CD14-positive monocyte (primary cell): ENCODE measurements around the gene ZNF277. TPM values are rescaled to one million over a fixed set of nuclear protein-coding genes. Genes with fewer than 3 reads are reported as not detected.

Experiments used
- DNase-seq, 3 donors: peaks; one replicate each; pipeline ENCODE4 v3.0.0-alpha.2; 2011 to 2022
- H2AFZ ChIP-seq: 2 replicates; pipeline ENCODE4 v1.6.0; 2012; ENCODE audit warnings: mild to moderate bottlenecking, low read depth, low read length, inconsistent platforms; ENCODE audit not compliant: insufficient read depth, poor library complexity, severe bottlenecking
- H3K27ac ChIP-seq, 2 donors: 1 replicate in 1 of 2; 2 replicates in 1 of 2; pipeline ENCODE4 v1.5.1; 2012 to 2013; ENCODE audit warnings: low read length in 2 of 2, control low read depth in 1 of 2, inconsistent platforms in 1 of 2, low read depth in 1 of 2, mild to moderate bottlenecking in 1 of 2
- H3K27me3 ChIP-seq, 2 donors: one replicate each; pipeline versions ENCODE4 v1.6.0 to v1.6.1; 2011 to 2013; ENCODE audit warnings: low read length in 2 of 2; ENCODE audit not compliant: control insufficient read depth in 2 of 2, insufficient read depth in 2 of 2
- H3K36me3 ChIP-seq, 2 donors: replicated peaks in 1 of 2; 1 replicate in 1 of 2; 2 replicates in 1 of 2; pipeline versions ENCODE4 v1.5.1 to v1.6.1; 2012 to 2013; ENCODE audit warnings: low read length in 2 of 2, control low read depth in 1 of 2, inconsistent platforms in 1 of 2, mild to moderate bottlenecking in 1 of 2; ENCODE audit not compliant: insufficient read depth in 2 of 2, control insufficient read depth in 1 of 2
- H3K4me1 ChIP-seq, 2 donors: 1 replicate in 1 of 2; 2 replicates in 1 of 2; pipeline versions ENCODE4 v1.5.1 to v1.6.1; 2012 to 2013; ENCODE audit warnings: low read length in 2 of 2, control low read depth in 1 of 2, inconsistent platforms in 1 of 2, mild to moderate bottlenecking in 1 of 2, moderate library complexity in 1 of 2; ENCODE audit not compliant: insufficient read depth in 2 of 2, control insufficient read depth in 1 of 2
- H3K4me2 ChIP-seq: replicated peaks from 2 replicates; pipeline ENCODE3; 2012; ENCODE audit warnings: low read length, moderate library complexity, mild to moderate bottlenecking; ENCODE audit not compliant: poor library complexity, severe bottlenecking; ENCODE audit errors: extremely low read depth
- H3K4me3 ChIP-seq, 3 experiments: fragments of 200-600 bp in 1 of 3; sonication (generic) in 1 of 3; replicated peaks in 1 of 3; 1 replicate in 2 of 3; 2 replicates in 1 of 3; pipeline ENCODE4 v1.5.1; 2011 to 2013; ENCODE audit warnings: low read length in 3 of 3, mild to moderate bottlenecking in 3 of 3, control low read depth in 2 of 3, low read depth in 2 of 3, inconsistent platforms in 1 of 3, moderate library complexity in 1 of 3
- H3K79me2 ChIP-seq: 2 replicates; pipeline ENCODE4 v1.6.0; 2012; ENCODE audit warnings: mild to moderate bottlenecking, control low read depth, inconsistent platforms, low read length, moderate library complexity; ENCODE audit not compliant: insufficient read depth
- H3K9ac ChIP-seq: 2 replicates; pipeline ENCODE4 v1.6.0; 2017; ENCODE audit warnings: low read length, mild to moderate bottlenecking; ENCODE audit not compliant: insufficient read depth, poor library complexity, severe bottlenecking
- H3K9me3 ChIP-seq, 2 donors: replicated peaks in 1 of 2; 1 replicate in 1 of 2; 2 replicates in 1 of 2; pipeline versions ENCODE4 v1.5.1 to v1.6.1; 2012 to 2013; ENCODE audit warnings: low read length in 2 of 2, control low read depth in 1 of 2; ENCODE audit not compliant: control insufficient read depth in 1 of 2, insufficient read depth in 1 of 2
- H4K20me1 ChIP-seq: 2 replicates; pipeline ENCODE4 v1.6.0; 2012; ENCODE audit warnings: mild to moderate bottlenecking, low read length, control low read depth, moderate library complexity; ENCODE audit not compliant: insufficient read depth
- H3K27ac Mint-ChIP-seq, 7 donors: one replicate each; pipeline ENCODE4 v1.8.0; 2020; ENCODE audit warnings: mild to moderate bottlenecking in 7 of 7, mixed read lengths in 7 of 7, moderate library complexity in 6 of 7, inconsistent platforms in 2 of 7
- H3K27me3 Mint-ChIP-seq, 3 donors: one replicate each; pipeline ENCODE4 v1.8.0; 2021 to 2022; ENCODE audit warnings: low read depth in 3 of 3, mild to moderate bottlenecking in 3 of 3, mixed read lengths in 3 of 3, moderate library complexity in 3 of 3, inconsistent platforms in 1 of 3
- H3K36me3 Mint-ChIP-seq, 2 donors: one replicate each; pipeline ENCODE4 v1.8.0; 2020; ENCODE audit warnings: mixed read lengths in 2 of 2, inconsistent platforms in 1 of 2, mild to moderate bottlenecking in 1 of 2
- H3K4me1 Mint-ChIP-seq: one replicate; pipeline ENCODE4 v1.8.0; 2020; ENCODE audit warnings: mild to moderate bottlenecking, mixed read lengths
- H3K4me3 Mint-ChIP-seq, 2 donors: one replicate each; pipeline ENCODE4 v1.8.0; 2020; ENCODE audit warnings: mild to moderate bottlenecking in 2 of 2, mixed read lengths in 2 of 2, moderate library complexity in 1 of 2
- H3K9me3 Mint-ChIP-seq, 7 donors: one replicate each; pipeline ENCODE4 v1.8.0; 2020 to 2022; ENCODE audit warnings: mixed read lengths in 7 of 7, mild to moderate bottlenecking in 6 of 7, moderate library complexity in 6 of 7, inconsistent platforms in 2 of 7
- CTCF ChIP-seq: fragments of 200-600 bp; IDR thresholded peaks from one replicate; pipeline ENCODE4 v1.8.0; 2022; ENCODE audit warnings: antibody characterized with exemption, mild to moderate bottlenecking
- WGBS: methylation state at CpG from one replicate; pipeline ENCODE4 v1.1.5; 2013; ENCODE audit warnings: missing lambda C conversion rate; ENCODE audit not compliant: insufficient coverage; 5-methylcytosine and 5-hydroxymethylcytosine counted together
- intact Hi-C, 2 donors: fragments of 100-400 bp; cut with micrococcal nuclease; formaldehyde crosslinking; loops; one replicate each; pipeline versions ENCODE4 v1.15.0 to v1.15.1; 2023
- polyA plus RNA-seq, 3 donors: library from polyadenylated mRNA; depleted of rRNA in 1 of 3; unstranded in 2 of 3; stranded (reverse) in 1 of 3; fragments of 300-500 nt in 2 of 3; fragments of >200 nt in 1 of 3; fragmentation: Illumina TruSeq in 2 of 3; gene quantifications; 1 replicate in 2 of 3; 2 replicates in 1 of 3; pipeline ENCODE4 v1.2.3, GENCODE V29; 2012 to 2021

ZNF277 gene
- polyA plus RNA-seq, 3 donors: 17.5 to 20.7 (median 20.0) TPM

DNA sequence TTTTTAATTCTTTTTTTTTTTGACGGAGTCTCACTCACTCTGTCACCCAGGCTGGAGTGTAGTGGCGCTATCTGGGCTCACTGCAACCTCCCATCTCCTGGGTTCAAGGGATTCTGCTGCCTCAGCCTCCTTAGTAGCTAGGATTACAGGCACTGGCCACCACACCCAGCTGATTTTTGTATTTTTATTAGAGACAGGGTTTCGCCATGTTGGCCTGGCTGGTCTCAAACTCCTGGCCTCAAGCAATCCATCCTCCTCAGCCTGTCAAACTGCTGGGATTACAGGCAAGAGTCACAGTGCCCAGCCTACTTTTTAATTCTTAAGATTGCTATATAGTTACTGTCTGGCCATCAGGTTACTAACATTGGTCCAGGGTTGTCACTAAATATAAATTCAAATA is 59.6 kb downstream of the ZNF277 start:
- peak overlapping the region; percentile 47 for H3K4me2 ChIP-seq
- H3K9me3 ChIP-seq: no peaks in the 10 kb centered on the region
- intact Hi-C loops: no loop called here
- H3K27ac Mint-ChIP-seq: peak overlapping the region in 2 of 7 donors; percentile 6 to 15
- DNase-seq: no peak
- 100% methylated on average over 1 of the region's 3 CpGs for WGBS
- no peaks in the 10 kb centered on the region for H3K36me3 ChIP-seq
- no peak overlapping the region for H2AFZ ChIP-seq
- TF ChIP-seq CTCF: no peak
- H4K20me1 ChIP-seq: peaks cover 50% of the 10 kb centered on the region
- H3K4me1 ChIP-seq: peaks cover 12 to 20% of the 10 kb centered on the region in 2 donors
- no peaks in the 10 kb centered on the region for H3K27me3 ChIP-seq
- peaks cover 8% of the 10 kb centered on the region for H3K79me2 ChIP-seq
- H3K27ac ChIP-seq: no peak overlapping the region
- no peak overlapping the region for H3K9ac ChIP-seq
- no peak overlapping the region for H3K4me3 Mint-ChIP-seq
- H3K36me3 Mint-ChIP-seq: peaks cover 5 to 7% of the 10 kb centered on the region in 2 donors
- H3K27me3 Mint-ChIP-seq: no peaks in the 10 kb centered on the region
- peaks cover 28% of the 10 kb centered on the region for H3K4me1 Mint-ChIP-seq
- no peaks in the 10 kb centered on the region for H3K9me3 Mint-ChIP-seq
- peak overlapping the region in 1 of 3 experiments; percentile 28 for H3K4me3 ChIP-seq

- Histone ChIP-seq H3K9me3 (no peaks in the 10 kb centered on the region), H3K9ac (no peak overlapping the region), H3K4me2 (peak overlapping the region; percentile 47), H3K4me3 (peak overlapping the region in 1 of 3 experiments; percentile 28), H3K79me2 (peaks cover 8% of the 10 kb centered on the region), H3K27me3 (no peaks in the 10 kb centered on the region), H4K20me1 (peaks cover 50% of the 10 kb centered on the region), H3K36me3 (no peaks in the 10 kb centered on the region), H3K4me1 (peaks cover 12 to 20% of the 10 kb centered on the region in 2 donors), H3K27ac (no peak overlapping the region), H2AFZ (no peak overlapping the region)
- Mint-ChIP-seq H3K4me1 (peaks cover 28% of the 10 kb centered on the region), H3K27ac (no peak overlapping the region), H3K36me3 (peaks cover 5 to 7% of the 10 kb centered on the region in 2 donors), H3K27me3 (no peaks in the 10 kb centered on the region), H3K4me3 (peak overlapping the region in 1 of 2 donors; percentile 48), H3K9me3 (no peaks in the 10 kb centered on the region)
- TF ChIP-seq CTCF: no peak
- intact Hi-C loops: no loop called here
- no CpG with 5 or more reads among the region's 5 CpGs for WGBS
- DNase-seq: peak; percentile 1 to 43 (median 8)
Measured at GRCh38 chr7:112266595-112267270, 60.2 kb downstream of the ZNF277 start.
